NB4 (cell line): ENCODE measurements around the gene FRMD1.

ENCODE experiments used
- POLR2A ChIP-seq: IDR thresholded peaks from 2 replicates; pipeline ENCODE4 v1.6.1; 2011; ENCODE audit warnings: mild to moderate bottlenecking; ENCODE audit not compliant: insufficient read length; ENCODE audit errors: extremely low read depth
- TF ChIP-seq, protein P1 (sequence below): IDR thresholded peaks from one replicate; pipeline ENCODE4 v1.5.1; 2012; ENCODE audit warnings: low read depth, low read length
- TF ChIP-seq, protein P2 (sequence below): IDR thresholded peaks from 2 replicates; pipeline ENCODE4 v1.6.1; 2011; ENCODE audit warnings: low read depth, low read length

DNA sequence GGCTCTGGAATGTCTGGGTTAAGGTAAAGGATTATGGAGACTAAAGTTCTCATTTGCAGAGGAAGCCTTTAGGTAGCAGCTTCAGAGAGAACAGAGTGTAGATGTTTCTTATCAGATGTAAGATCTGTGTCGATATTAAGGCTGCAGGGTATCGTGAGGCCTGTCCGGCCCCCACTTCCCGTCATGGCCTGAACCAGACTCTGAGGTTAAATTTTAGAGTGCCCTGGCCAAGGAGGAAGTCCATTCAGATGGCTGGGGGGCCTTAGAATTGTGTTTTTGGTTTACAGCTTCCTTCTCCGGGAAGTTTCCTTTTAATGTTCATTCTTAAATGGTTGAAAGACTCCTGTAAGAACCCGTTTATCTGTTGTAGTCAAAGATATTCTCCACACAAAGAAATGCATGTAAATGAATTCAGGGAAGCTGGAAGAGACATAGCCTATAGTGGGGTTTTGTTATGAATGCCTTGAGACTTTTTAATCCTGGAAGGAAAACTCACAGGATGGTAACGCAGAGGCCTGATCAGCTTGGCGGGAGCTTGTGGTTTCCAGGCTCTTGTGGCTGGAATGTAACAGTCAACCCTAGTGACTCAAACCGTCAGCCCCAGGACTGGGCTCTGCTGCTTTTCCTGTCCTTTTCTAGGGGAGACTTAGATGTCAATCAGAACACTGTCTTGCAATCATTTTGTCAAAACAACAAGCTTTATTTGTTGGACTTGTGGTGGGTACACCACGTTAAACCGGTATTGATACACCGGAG lies 46.8 kb downstream of the FRMD1 start:
- TF ChIP-seq, protein P1, sequence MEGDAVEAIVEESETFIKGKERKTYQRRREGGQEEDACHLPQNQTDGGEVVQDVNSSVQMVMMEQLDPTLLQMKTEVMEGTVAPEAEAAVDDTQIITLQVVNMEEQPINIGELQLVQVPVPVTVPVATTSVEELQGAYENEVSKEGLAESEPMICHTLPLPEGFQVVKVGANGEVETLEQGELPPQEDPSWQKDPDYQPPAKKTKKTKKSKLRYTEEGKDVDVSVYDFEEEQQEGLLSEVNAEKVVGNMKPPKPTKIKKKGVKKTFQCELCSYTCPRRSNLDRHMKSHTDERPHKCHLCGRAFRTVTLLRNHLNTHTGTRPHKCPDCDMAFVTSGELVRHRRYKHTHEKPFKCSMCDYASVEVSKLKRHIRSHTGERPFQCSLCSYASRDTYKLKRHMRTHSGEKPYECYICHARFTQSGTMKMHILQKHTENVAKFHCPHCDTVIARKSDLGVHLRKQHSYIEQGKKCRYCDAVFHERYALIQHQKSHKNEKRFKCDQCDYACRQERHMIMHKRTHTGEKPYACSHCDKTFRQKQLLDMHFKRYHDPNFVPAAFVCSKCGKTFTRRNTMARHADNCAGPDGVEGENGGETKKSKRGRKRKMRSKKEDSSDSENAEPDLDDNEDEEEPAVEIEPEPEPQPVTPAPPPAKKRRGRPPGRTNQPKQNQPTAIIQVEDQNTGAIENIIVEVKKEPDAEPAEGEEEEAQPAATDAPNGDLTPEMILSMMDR: no peak
- TF ChIP-seq, protein P2, sequence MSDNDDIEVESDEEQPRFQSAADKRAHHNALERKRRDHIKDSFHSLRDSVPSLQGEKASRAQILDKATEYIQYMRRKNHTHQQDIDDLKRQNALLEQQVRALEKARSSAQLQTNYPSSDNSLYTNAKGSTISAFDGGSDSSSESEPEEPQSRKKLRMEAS: no peak
- no peak for TF ChIP-seq POLR2A
